Stomach (tissue), 9 donors: ENCODE data around the gene FBF1. TPM values are rescaled to one million over a fixed set of nuclear protein-coding genes. Genes with fewer than 3 reads are reported as not detected.

Experiments used
- DNase-seq, 2 donors: peaks; one replicate each; pipeline versions ENCODE4 v3.0.0 to v3.0.0-alpha.2; 2013 to 2019
- H3K27ac ChIP-seq, 5 donors: fragments of 200-600 bp in 4 of 5; sonication (generic) in 4 of 5; one replicate each; pipeline ENCODE4 v1.5.1; 2013 to 2019; ENCODE audit warnings: mild to moderate bottlenecking in 1 of 5, moderate library complexity in 1 of 5
- H3K27me3 ChIP-seq, 3 donors: fragments of 200-600 bp; sonication (generic); one replicate each; pipeline ENCODE4 v1.5.1; 2017 to 2019; ENCODE audit warnings: mixed run types in 1 of 3
- H3K36me3 ChIP-seq, 4 donors: fragments of 200-600 bp; sonication (generic); 1 replicate in 3 of 4; 2 replicates in 1 of 4; pipeline ENCODE4 v1.5.1; 2016 to 2019
- H3K4me1 ChIP-seq, 4 donors: fragments of 200-600 bp; sonication (generic); one replicate each; pipeline ENCODE4 v1.5.1; 2016 to 2019
- H3K4me3 ChIP-seq, 4 donors: fragments of 200-600 bp; sonication (generic) in 3 of 4; one replicate each; pipeline ENCODE4 v1.5.1; 2016 to 2019; ENCODE audit warnings: mild to moderate bottlenecking in 1 of 4
- H3K9me3 ChIP-seq, 4 donors: fragments of 200-600 bp; sonication (generic); one replicate each; pipeline ENCODE4 v1.5.1; 2016 to 2019
- CTCF ChIP-seq, 7 experiments: fragments of 450-650 bp in 4 of 7; fragments of 200-600 bp in 3 of 7; sonication (generic) in 3 of 7; IDR thresholded peaks; one replicate each; pipeline ENCODE4 v1.5.1; 2016 to 2019; ENCODE audit warnings: antibody characterized with exemption in 7 of 7, control low read depth in 2 of 7, mild to moderate bottlenecking in 1 of 7
- EP300 ChIP-seq: sonication (generic); formaldehyde crosslinking; IDR thresholded peaks from one replicate; pipeline ENCODE4 v1.6.1; 2017; ENCODE audit warnings: antibody characterized with exemption
- POLR2A ChIP-seq, 4 donors: fragments of 450-650 bp; IDR thresholded peaks; one replicate each; pipeline ENCODE4 v1.6.1; 2016; ENCODE audit warnings: antibody characterized with exemption in 4 of 4, control low read depth in 2 of 4, mild to moderate bottlenecking in 1 of 4, moderate library complexity in 1 of 4
- POLR2AphosphoS5 ChIP-seq, 3 donors: sonication (generic); formaldehyde crosslinking; IDR thresholded peaks; one replicate each; pipeline ENCODE4 v1.6.1; 2016; ENCODE audit warnings: antibody characterized with exemption in 3 of 3
- WGBS, 5 donors: extraction: QIAGEN DNeasy Blood & Tissue Kit in 3 of 5; methylation state at CpG; one replicate each; pipeline versions ENCODE4 v1.1.5 to v1.1.7; 2013 to 2018; 5-methylcytosine and 5-hydroxymethylcytosine counted together
- intact Hi-C: fragments of 100-400 bp; cut with DNase I; formaldehyde crosslinking; loops from one replicate; pipeline ENCODE4 v1.15.1; 2023; ENCODE audit warnings: low total_unique reads
- polyA plus RNA-seq, 3 donors: library from polyadenylated mRNA; stranded (reverse); fragments of 200-250 nt; gene quantifications; one replicate each; pipeline ENCODE4 v1.2.3, GENCODE V29; 2013
- total RNA-seq, 5 donors: library from RNA; depleted of rRNA; stranded (reverse); fragments of >200 nt; gene quantifications; one replicate each; pipeline versions ENCODE4 v1.1.0 to v1.2.3, GENCODE V29; 2014 to 2016
- donor health status: healthy with polysubstance abuse.
- donor health status: Bipolar disorder and iron deficiency.
- donor health status: healthy.

Gene FBF1
- total and polyA plus RNA-seq, 8 donors = 1.7 to 21.7 (median 10.4) TPM

GRCh38 chr17:75917917-75918445 lies 22.9 kb downstream of the FBF1 start:
- Histone ChIP-seq H3K27ac (no peak overlapping the region), H3K4me3 (no peak overlapping the region), H3K9me3 (no peaks in the 10 kb centered on the region), H3K27me3 (no peaks in the 10 kb centered on the region), H3K4me1 (no peaks in the 10 kb centered on the region), H3K36me3 (peaks cover 3 to 61% (median 45%) of the 10 kb centered on the region in 4 donors)
- no peak for TF ChIP-seq EP300
- no peak for TF ChIP-seq POLR2AphosphoS5 (IDR thresholded peaks at IDR 0.05)
- no peak for TF ChIP-seq POLR2A (IDR thresholded peaks at IDR 0.05)
- TF ChIP-seq CTCF (IDR thresholded peaks at IDR 0.05) = no peak
- intact Hi-C loops = loop anchor here (5.0 kb wide), 1 partner anchor 89 kb away; no protein-coding TSS in a partner anchor
- WGBS, 5 donors = 89 to 96% (median 95%) methylated on average over 9 to 31 of the region's 31 CpGs
- no peak for DNase-seq

- no peaks in the 10 kb centered on the region for H3K9me3 ChIP-seq
- H3K4me3 ChIP-seq = no peak overlapping the region
- no peak overlapping the region for H3K27ac ChIP-seq
- no peaks in the 10 kb centered on the region for H3K27me3 ChIP-seq
- H3K36me3 ChIP-seq = peaks cover 0 to 57% (median 40%) of the 10 kb centered on the region in 4 donors
- WGBS, 5 donors = 87 to 93% (median 89%) methylated on average over 17 to 23 of the region's 23 CpGs
- DNase-seq = no peak
- intact Hi-C loops = loop anchor here (5.0 kb wide), 1 partner anchor 90 kb away; no protein-coding TSS in a partner anchor
- TF ChIP-seq POLR2A (IDR thresholded peaks at IDR 0.05) (no peak), EP300 (no peak), CTCF (IDR thresholded peaks at IDR 0.05) (no peak), POLR2AphosphoS5 (IDR thresholded peaks at IDR 0.05) (no peak)
- peaks cover 0 to under 1% (median 0%) of the 10 kb centered on the region in 4 donors for H3K4me1 ChIP-seq
Measured at GRCh38 chr17:75917141-75917916, 23.5 kb downstream of the FBF1 start.

- H3K36me3 ChIP-seq = peaks cover 0 to 69% (median 40%) of the 10 kb centered on the region in 4 donors
- intact Hi-C loops = loop anchor here (5.0 kb wide), 1 partner anchor 92 kb away; no protein-coding TSS in a partner anchor
Measured at GRCh38 chr17:75915268-75915667, 25.6 kb downstream of the FBF1 start.

More at GRCh38 chr17:75915268-75915667, 25.6 kb downstream of the FBF1 start:
- H3K4me3 ChIP-seq = no peak overlapping the region
- peaks cover under 1 to 18% (median 14%) of the 10 kb centered on the region in 4 donors for H3K4me1 ChIP-seq
- DNase-seq = no peak
- no peak for TF ChIP-seq EP300
- TF ChIP-seq CTCF (IDR thresholded peaks at IDR 0.05) = no peak
- TF ChIP-seq POLR2A (IDR thresholded peaks at IDR 0.05) = no peak
- no peak for TF ChIP-seq POLR2AphosphoS5 (IDR thresholded peaks at IDR 0.05)
- WGBS, 5 donors = 87 to 92% (median 90%) methylated on average over 8 of the region's 8 CpGs
- no peaks in the 10 kb centered on the region for H3K27me3 ChIP-seq
- H3K27ac ChIP-seq = no peak overlapping the region
- H3K9me3 ChIP-seq = no peaks in the 10 kb centered on the region
